Transverse colon (tissue), 4 donors: ENCODE measurements around the gene LIME1. TPM values are rescaled to one million over a fixed set of nuclear protein-coding genes. Genes with fewer than 3 reads are reported as not detected.

Source experiments
- DNase-seq: peaks from one replicate; pipeline ENCODE4 v3.0.0-alpha.2; 2019
- H3K27ac ChIP-seq, 4 donors: fragments of 200-600 bp; sonication (generic); 2 replicates each; pipeline ENCODE4 v1.5.1; 2016 to 2018; ENCODE audit warnings: inconsistent platforms in 4 of 4
- H3K27me3 ChIP-seq: fragments of 200-600 bp; sonication (generic); 2 replicates; pipeline ENCODE4 v1.5.1; 2017; ENCODE audit warnings: inconsistent platforms
- H3K36me3 ChIP-seq, 4 donors: fragments of 200-600 bp; sonication (generic); 2 replicates each; pipeline ENCODE4 v1.5.1; 2017 to 2019; ENCODE audit warnings: inconsistent platforms in 4 of 4
- H3K4me1 ChIP-seq, 4 donors: fragments of 200-600 bp; sonication (generic); 2 replicates each; pipeline ENCODE4 v1.5.1; 2017 to 2020; ENCODE audit warnings: inconsistent platforms in 4 of 4
- H3K4me3 ChIP-seq, 4 donors: fragments of 200-600 bp; sonication (generic); 1 replicate in 1 of 4; 2 replicates in 3 of 4; pipeline versions ENCODE4 v1.5.1 to v1.6.1; 2017 to 2019; ENCODE audit warnings: inconsistent platforms in 4 of 4
- H3K9me3 ChIP-seq, 2 donors: fragments of 200-600 bp; sonication (generic); 2 replicates each; pipeline ENCODE4 v1.5.1; 2017 to 2019; ENCODE audit warnings: inconsistent platforms in 2 of 2
- CTCF ChIP-seq, 5 experiments: fragments of 200-600 bp in 3 of 5; fragments of 450-650 bp in 2 of 5; sonication (generic) in 3 of 5; IDR thresholded peaks; 1 replicate in 2 of 5; 2 replicates in 3 of 5; pipeline ENCODE4 v1.5.1; 2016 to 2017; ENCODE audit warnings: antibody characterized with exemption in 5 of 5, inconsistent platforms in 3 of 5, mild to moderate bottlenecking in 2 of 5, moderate library complexity in 1 of 5
- EP300 ChIP-seq: sonication (generic); formaldehyde crosslinking; IDR thresholded peaks from one replicate; pipeline ENCODE4 v1.6.1; 2017; ENCODE audit warnings: antibody characterized with exemption, low read depth
- POLR2A ChIP-seq: fragments of 450-650 bp; IDR thresholded peaks from one replicate; pipeline ENCODE4 v1.6.1; 2016; ENCODE audit warnings: antibody characterized with exemption, mild to moderate bottlenecking, moderate library complexity
- POLR2AphosphoS5 ChIP-seq, 3 donors: sonication (generic); formaldehyde crosslinking; IDR thresholded peaks; one replicate each; pipeline ENCODE4 v1.6.1; 2016; ENCODE audit warnings: antibody characterized with exemption in 3 of 3
- WGBS, 2 donors: methylation state at CpG; one replicate each; pipeline ENCODE4 v1.1.5; 2018; ENCODE audit warnings: low coverage in 1 of 2; 5-methylcytosine and 5-hydroxymethylcytosine counted together
- in situ Hi-C, 4 donors: fragments of 200-750 bp; cut with MboI; loops; one replicate each; pipeline versions ENCODE4 v1.15.0 to v1.15.1; 2017; ENCODE audit warnings: low sequenced_read_pairs in 3 of 4, low pct_ligation_motif_present in 1 of 4, low pct_unique_long_range_greater_than_20kb in 1 of 4
- intact Hi-C: fragments of 100-400 bp; cut with DNase I; formaldehyde crosslinking; loops from one replicate; pipeline ENCODE4 v1.15.1; 2023; ENCODE audit warnings: low total_unique reads
- total RNA-seq, 4 donors: library from RNA; depleted of rRNA; stranded (reverse); fragments of >200 nt; gene quantifications; one replicate each; pipeline ENCODE4 v1.1.0, GENCODE V29; 2016

Gene LIME1
- total RNA-seq, 4 donors from 2014 or later: 24.4 to 91.1 (median 44.0) TPM

- in situ Hi-C loops (no loop called here), intact Hi-C loops (no loop called here)
- H3K27me3 ChIP-seq: no peaks in the 10 kb centered on the region
- H3K27ac ChIP-seq: no peak overlapping the region
- no peaks in the 10 kb centered on the region for H3K9me3 ChIP-seq
- H3K4me3 ChIP-seq: no peak overlapping the region
- no peaks in the 10 kb centered on the region for H3K4me1 ChIP-seq
- H3K36me3 ChIP-seq: no peaks in the 10 kb centered on the region
- 40 to 63% methylated on average over 6 to 8 of the region's 8 CpGs for WGBS, 2 donors
- no peak for DNase-seq
- TF ChIP-seq POLR2A (no peak), EP300 (no peak), CTCF (IDR thresholded peaks at IDR 0.05) (no peak), POLR2AphosphoS5 (IDR thresholded peaks at IDR 0.05) (no peak)
Observed at GRCh38 chr20:63756648-63756991, 20.2 kb downstream of the LIME1 start.

- in situ Hi-C loops: no loop called here
- H3K27me3 ChIP-seq: no peaks in the 10 kb centered on the region
- H3K36me3 ChIP-seq: no peaks in the 10 kb centered on the region
- DNase-seq: no peak
- intact Hi-C loops: no loop called here
- H3K27ac ChIP-seq: no peak overlapping the region
- no peak overlapping the region for H3K4me3 ChIP-seq
- TF ChIP-seq EP300: no peak
- no peak for TF ChIP-seq POLR2AphosphoS5 (IDR thresholded peaks at IDR 0.05)
- no peak for TF ChIP-seq CTCF (IDR thresholded peaks at IDR 0.05)
- TF ChIP-seq POLR2A: no peak
- no peaks in the 10 kb centered on the region for H3K4me1 ChIP-seq
- WGBS, 2 donors: 84% methylated on average over 4 of the region's 7 CpGs; no CpG with 5 or more reads in 1 of the 2 donors
- H3K9me3 ChIP-seq: no peaks in the 10 kb centered on the region
Observed at GRCh38 chr20:63758152-63758551, 21.7 kb downstream of the LIME1 start.

GRCh38 chr20:63759377-63759901, 23.0 kb downstream of the LIME1 start:
- intact Hi-C loops: no loop called here
- TF ChIP-seq POLR2A (no peak), CTCF (IDR thresholded peaks at IDR 0.05) (no peak), EP300 (no peak), POLR2AphosphoS5 (IDR thresholded peaks at IDR 0.05) (no peak)
- no peaks in the 10 kb centered on the region for H3K9me3 ChIP-seq
- H3K27me3 ChIP-seq: no peaks in the 10 kb centered on the region
- H3K27ac ChIP-seq: no peak overlapping the region
- H3K36me3 ChIP-seq: no peaks in the 10 kb centered on the region
- no peak for DNase-seq
- H3K4me1 ChIP-seq: no peaks in the 10 kb centered on the region
- no peak overlapping the region for H3K4me3 ChIP-seq
- 80 to 84% methylated on average over 7 of the region's 7 CpGs for WGBS, 2 donors
- in situ Hi-C loops: no loop called here

GRCh38 chr20:63765082-63765873, 28.8 kb downstream of the LIME1 start:
- TF ChIP-seq POLR2AphosphoS5 (IDR thresholded peaks at IDR 0.05) (no peak), EP300 (no peak), CTCF (IDR thresholded peaks at IDR 0.05) (no peak), POLR2A (no peak)
- in situ Hi-C loops (no loop called here), intact Hi-C loops (no loop called here)
- DNase-seq: no peak
- no peaks in the 10 kb centered on the region for H3K4me1 ChIP-seq
- no peaks in the 10 kb centered on the region for H3K27me3 ChIP-seq
- WGBS, 2 donors: 58 to 68% methylated on average over 2 to 16 of the region's 16 CpGs
- H3K36me3 ChIP-seq: no peaks in the 10 kb centered on the region
- no peak overlapping the region for H3K4me3 ChIP-seq
- H3K9me3 ChIP-seq: no peaks in the 10 kb centered on the region
- H3K27ac ChIP-seq: no peak overlapping the region
